ENCODE results near the gene MVB12B. TPM values are rescaled to one million over a fixed set of nuclear protein-coding genes. Genes with fewer than 3 reads are reported as not detected.

MVB12B gene
- total RNA-seq, 1 experiment from 2014 or later = 10.9 TPM

- BruUV-seq (replicated peaks) = no TSS peak
- Histone ChIP-seq H3K36me3 (ENCODE audit: control insufficient read depth in 1 of 2, insufficient read depth in 2 of 2, low read length in 2 of 2) (no peaks in the 10 kb centered on the region), H3K9ac (ENCODE audit: low read length) (no peak overlapping the region), H3K27ac (ENCODE audit: low read depth, low read length) (no peak overlapping the region), H3K9me3 (ENCODE audit: control insufficient read depth in 1 of 2, insufficient read depth in 1 of 2, low read depth in 1 of 2, low read length in 2 of 2) (no peaks in the 10 kb centered on the region), H3K79me2 (ENCODE audit: insufficient read depth, low read length) (no peaks in the 10 kb centered on the region), H2AFZ (ENCODE audit: low read depth, low read length, poor library complexity, severe bottlenecking) (no peak overlapping the region), H3K4me3 (replicated peaks in 1 of 2; ENCODE audit: low read depth in 1 of 2, low read length in 2 of 2) (no peak overlapping the region), H3K9me2 (ENCODE audit: insufficient read depth) (no peaks in the 10 kb centered on the region), H3K27me3 (ENCODE audit: insufficient read depth, low read length) (no peaks in the 10 kb centered on the region), H3K4me1 (ENCODE audit: control insufficient read depth in 1 of 2, insufficient read depth in 2 of 2, low read length in 2 of 2) (no peaks in the 10 kb centered on the region), H4K20me1 (ENCODE audit: insufficient read depth) (no peaks in the 10 kb centered on the region), H3K4me2 (ENCODE audit: low read length) (no peak overlapping the region)
- DNase-seq (ENCODE audit: low read depth, low spot score) (no peak), ATAC-seq (no peak)
- no peak for TF ChIP-seq REST (IDR thresholded peaks at IDR 0.05; ENCODE audit: low read depth)
- no peak for TF ChIP-seq CBX3 (IDR thresholded peaks at IDR 0.05; ENCODE audit: low read depth)
- TF ChIP-seq, protein P1, sequence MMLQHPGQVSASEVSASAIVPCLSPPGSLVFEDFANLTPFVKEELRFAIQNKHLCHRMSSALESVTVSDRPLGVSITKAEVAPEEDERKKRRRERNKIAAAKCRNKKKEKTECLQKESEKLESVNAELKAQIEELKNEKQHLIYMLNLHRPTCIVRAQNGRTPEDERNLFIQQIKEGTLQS (IDR thresholded peaks at IDR 0.05) = no peak
- no peak for TF ChIP-seq FOSL1 (IDR thresholded peaks at IDR 0.05; ENCODE audit: low read depth)
- TF ChIP-seq EGR1 (IDR thresholded peaks at IDR 0.05; ENCODE audit: low read depth) = no peak
- TF ChIP-seq RAD21 (IDR thresholded peaks at IDR 0.05; ENCODE audit: low read depth) = no peak
- no peak for TF ChIP-seq CEBPB (IDR thresholded peaks at IDR 0.05; ENCODE audit: low read depth)
- TF ChIP-seq EZH2 (IDR thresholded peaks at IDR 0.05) = no peak
- TF ChIP-seq SRF (IDR thresholded peaks at IDR 0.05; ENCODE audit: low read depth) = no peak
- TF ChIP-seq, protein P2, sequence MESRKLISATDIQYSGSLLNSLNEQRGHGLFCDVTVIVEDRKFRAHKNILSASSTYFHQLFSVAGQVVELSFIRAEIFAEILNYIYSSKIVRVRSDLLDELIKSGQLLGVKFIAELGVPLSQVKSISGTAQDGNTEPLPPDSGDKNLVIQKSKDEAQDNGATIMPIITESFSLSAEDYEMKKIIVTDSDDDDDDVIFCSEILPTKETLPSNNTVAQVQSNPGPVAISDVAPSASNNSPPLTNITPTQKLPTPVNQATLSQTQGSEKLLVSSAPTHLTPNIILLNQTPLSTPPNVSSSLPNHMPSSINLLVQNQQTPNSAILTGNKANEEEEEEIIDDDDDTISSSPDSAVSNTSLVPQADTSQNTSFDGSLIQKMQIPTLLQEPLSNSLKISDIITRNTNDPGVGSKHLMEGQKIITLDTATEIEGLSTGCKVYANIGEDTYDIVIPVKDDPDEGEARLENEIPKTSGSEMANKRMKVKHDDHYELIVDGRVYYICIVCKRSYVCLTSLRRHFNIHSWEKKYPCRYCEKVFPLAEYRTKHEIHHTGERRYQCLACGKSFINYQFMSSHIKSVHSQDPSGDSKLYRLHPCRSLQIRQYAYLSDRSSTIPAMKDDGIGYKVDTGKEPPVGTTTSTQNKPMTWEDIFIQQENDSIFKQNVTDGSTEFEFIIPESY (IDR thresholded peaks at IDR 0.05; ENCODE audit: extremely low read depth, insufficient replicate concordance, low read length) = no peak
- TF ChIP-seq ZNF274 (IDR thresholded peaks at IDR 0.05; ENCODE audit: low read depth, low read length) = no peak
- no peak for TF ChIP-seq YY1 (IDR thresholded peaks at IDR 0.05; ENCODE audit: extremely low read depth, insufficient replicate concordance, low read depth, low read length)
- no peak for TF ChIP-seq POLR2AphosphoS5 (IDR thresholded peaks at IDR 0.05; ENCODE audit: low read depth, low read length)
- TF ChIP-seq EZH2phosphoT487 (IDR thresholded peaks at IDR 0.05; ENCODE audit: borderline replicate concordance) = no peak
- no peak for TF ChIP-seq SIN3A (IDR thresholded peaks at IDR 0.05; ENCODE audit: low read depth)
- POLR2A ChIA-PET = no interaction called here
- CTCF ChIA-PET = interaction anchor here (1.8 kb wide), 1 partner anchor 13 kb away, joined by 9 read pairs; no protein-coding TSS in a partner anchor
- intact Hi-C loops (cut with micrococcal nuclease) = no loop called here
- RAD21 ChIA-PET (ENCODE audit: low non-redundant PET in 1 of 2, low total read pairs in 2 of 2, uncharacterized antibody in 2 of 2, unreplicated experiment in 2 of 2) = no interaction called here
These were observed 218.5 kb downstream of the MVB12B start for GRCh38 chr9:126545106-126545505.

Measured in HCT116 (cell line).